HUES48 (cell line): ENCODE data around the gene NSMF.

Experiments used
- H3K27ac ChIP-seq: one replicate; pipeline ENCODE4 v1.7.0; 2013; ENCODE audit warnings: low read depth, low read length, inconsistent platforms
- H3K27me3 ChIP-seq: 2 replicates; pipeline ENCODE4 v1.6.1; 2013; ENCODE audit warnings: mild to moderate bottlenecking, low read length; ENCODE audit not compliant: control insufficient read depth, insufficient read depth
- H3K36me3 ChIP-seq: 2 replicates; pipeline ENCODE4 v1.6.1; 2013; ENCODE audit warnings: low read length; ENCODE audit not compliant: control insufficient read depth, insufficient read depth
- H3K4me1 ChIP-seq: 2 replicates; pipeline ENCODE4 v1.6.1; 2013; ENCODE audit warnings: mild to moderate bottlenecking, low read length; ENCODE audit not compliant: control insufficient read depth, insufficient read depth
- H3K4me3 ChIP-seq: 2 replicates; pipeline ENCODE4 v1.5.1; 2013; ENCODE audit warnings: mild to moderate bottlenecking, low read depth, low read length
- H3K9ac ChIP-seq: 2 replicates; pipeline ENCODE4 v1.6.1; 2013; ENCODE audit warnings: mild to moderate bottlenecking, low read depth, low read length, moderate library complexity
- H3K9me3 ChIP-seq: 2 replicates; pipeline ENCODE4 v1.6.1; 2013; ENCODE audit warnings: low read length; ENCODE audit not compliant: control insufficient read depth, insufficient read depth

Gene NSMF

GRCh38 chr9:137480686-137481683, 21.9 kb upstream of the NSMF start:
- Histone ChIP-seq H3K9ac (no peak overlapping the region), H3K4me3 (no peak overlapping the region)

GRCh38 chr9:137479892-137480685, 21.0 kb upstream of the NSMF start:
- H3K9ac ChIP-seq = no peak overlapping the region
- H3K27ac ChIP-seq = no peak overlapping the region
- no peak overlapping the region for H3K4me3 ChIP-seq
- H3K9me3 ChIP-seq = peaks cover 8% of the 10 kb centered on the region; the same call in 1 of the 2 replicates
- no peaks in the 10 kb centered on the region for H3K36me3 ChIP-seq
- no peaks in the 10 kb centered on the region for H3K27me3 ChIP-seq
- no peaks in the 10 kb centered on the region for H3K4me1 ChIP-seq

More at GRCh38 chr9:137480686-137481683, 21.9 kb upstream of the NSMF start:
- Histone ChIP-seq H3K36me3 (no peaks in the 10 kb centered on the region), H3K4me1 (no peaks in the 10 kb centered on the region), H3K9me3 (peaks cover 3% of the 10 kb centered on the region; the same call in 1 of the 2 replicates), H3K27ac (no peak overlapping the region), H3K27me3 (no peaks in the 10 kb centered on the region)

GRCh38 chr9:137478962-137479861, 20.1 kb upstream of the NSMF start:
- no peak overlapping the region for H3K27ac ChIP-seq
- no peaks in the 10 kb centered on the region for H3K36me3 ChIP-seq
- H3K4me3 ChIP-seq = no peak overlapping the region
- H3K27me3 ChIP-seq = no peaks in the 10 kb centered on the region
- peaks cover 8% of the 10 kb centered on the region; the same call in 1 of the 2 replicates for H3K9me3 ChIP-seq
- no peaks in the 10 kb centered on the region for H3K4me1 ChIP-seq
- H3K9ac ChIP-seq = no peak overlapping the region

GRCh38 chr9:137478613-137478961, 19.5 kb upstream of the NSMF start:
- H3K4me1 ChIP-seq = no peaks in the 10 kb centered on the region
- no peaks in the 10 kb centered on the region for H3K27me3 ChIP-seq
- H3K36me3 ChIP-seq = no peaks in the 10 kb centered on the region
- H3K4me3 ChIP-seq = no peak overlapping the region
- no peak overlapping the region for H3K9ac ChIP-seq
- no peak overlapping the region for H3K27ac ChIP-seq
- H3K9me3 ChIP-seq = peaks cover 8% of the 10 kb centered on the region; the same call in 1 of the 2 replicates

- no peaks in the 10 kb centered on the region for H3K36me3 ChIP-seq
- no peaks in the 10 kb centered on the region for H3K4me1 ChIP-seq
- no peak overlapping the region for H3K4me3 ChIP-seq
- H3K27me3 ChIP-seq = no peaks in the 10 kb centered on the region
- no peak overlapping the region for H3K9ac ChIP-seq
- H3K9me3 ChIP-seq = peaks cover 8% of the 10 kb centered on the region; the same call in 1 of the 2 replicates
- H3K27ac ChIP-seq = no peak overlapping the region
Observed at GRCh38 chr9:137477778-137478612, 18.9 kb upstream of the NSMF start.

GRCh38 chr9:137476856-137477255, 17.7 kb upstream of the NSMF start:
- Histone ChIP-seq H3K36me3 (no peaks in the 10 kb centered on the region), H3K4me1 (no peaks in the 10 kb centered on the region), H3K27ac (no peak overlapping the region), H3K9ac (no peak overlapping the region), H3K4me3 (no peak overlapping the region), H3K27me3 (no peaks in the 10 kb centered on the region), H3K9me3 (peaks cover 8% of the 10 kb centered on the region; the same call in 1 of the 2 replicates)

- Histone ChIP-seq H3K4me1 (no peaks in the 10 kb centered on the region), H3K27me3 (no peaks in the 10 kb centered on the region), H3K36me3 (no peaks in the 10 kb centered on the region), H3K27ac (no peak overlapping the region), H3K4me3 (no peak overlapping the region), H3K9me3 (peaks cover 8% of the 10 kb centered on the region; the same call in 1 of the 2 replicates), H3K9ac (no peak overlapping the region)
Observed at GRCh38 chr9:137475666-137476065, 16.5 kb upstream of the NSMF start.

GRCh38 chr9:137474271-137474670, 15.1 kb upstream of the NSMF start:
- H3K9ac ChIP-seq = no peak overlapping the region
- H3K9me3 ChIP-seq = peaks cover 8% of the 10 kb centered on the region; the same call in 1 of the 2 replicates
- no peak overlapping the region for H3K4me3 ChIP-seq
- H3K36me3 ChIP-seq = no peaks in the 10 kb centered on the region
- no peaks in the 10 kb centered on the region for H3K4me1 ChIP-seq
- H3K27me3 ChIP-seq = no peaks in the 10 kb centered on the region
- H3K27ac ChIP-seq = no peak overlapping the region

- Histone ChIP-seq H3K9ac (no peak overlapping the region), H3K27ac (no peak overlapping the region), H3K4me1 (no peaks in the 10 kb centered on the region), H3K4me3 (no peak overlapping the region), H3K9me3 (0 out of 2 replicates have a peak, but pooled peaks cover 2% of the 10 kb centered on the region), H3K27me3 (no peaks in the 10 kb centered on the region), H3K36me3 (no peaks in the 10 kb centered on the region)
Observed at GRCh38 chr9:137470785-137471184, 11.7 kb upstream of the NSMF start.
